ENCODE results near the gene TEX9.

Gene TEX9

GRCh38 chr15:56460071-56460470 is 94.8 kb downstream of the TEX9 start:
- H3K27me3 ChIP-seq (ENCODE audit: control insufficient read depth, insufficient read depth, low read length): no peaks in the 10 kb centered on the region
- no peak overlapping the region for H3K4me3 ChIP-seq (ENCODE audit: low read length)
- no peaks in the 10 kb centered on the region for H3K9me3 ChIP-seq (ENCODE audit: control insufficient read depth, low read length)
- H3K9ac ChIP-seq (ENCODE audit: low read length): no peak overlapping the region
- H3K4me1 ChIP-seq (ENCODE audit: control insufficient read depth, insufficient read depth, low read length): no peaks in the 10 kb centered on the region
- no peaks in the 10 kb centered on the region for H3K36me3 ChIP-seq (ENCODE audit: control insufficient read depth, insufficient read depth, low read length)

GRCh38 chr15:56460947-56461346 is 95.7 kb downstream of the TEX9 start:
- Histone ChIP-seq H3K4me3 (ENCODE audit: low read length) (no peak overlapping the region), H3K9ac (ENCODE audit: low read length) (no peak overlapping the region), H3K4me1 (ENCODE audit: control insufficient read depth, insufficient read depth, low read length) (no peaks in the 10 kb centered on the region), H3K36me3 (ENCODE audit: control insufficient read depth, insufficient read depth, low read length) (no peaks in the 10 kb centered on the region), H3K9me3 (ENCODE audit: control insufficient read depth, low read length) (no peaks in the 10 kb centered on the region), H3K27me3 (ENCODE audit: control insufficient read depth, insufficient read depth, low read length) (no peaks in the 10 kb centered on the region)

GRCh38 chr15:56464893-56465520 is 99.8 kb downstream of the TEX9 start, which contains the start of gene MNS1:
Gene MNS1, minus strand, starts transcription at chr15:56465137. Its CDS starts 165 bp downstream, at chr15:56464972.
- H3K27me3 ChIP-seq (ENCODE audit: control insufficient read depth, insufficient read depth, low read length): no peaks in the 10 kb centered on the region
- no peaks in the 10 kb centered on the region for H3K9me3 ChIP-seq (ENCODE audit: control insufficient read depth, low read length)
- H3K4me1 ChIP-seq (ENCODE audit: control insufficient read depth, insufficient read depth, low read length): no peaks in the 10 kb centered on the region
- H3K4me3 ChIP-seq (ENCODE audit: low read length): peak within 1 kb of the TSS; percentile 4
- peak within 1 kb of the TSS; percentile 52 for H3K9ac ChIP-seq (ENCODE audit: low read length)
- no peaks in the 10 kb centered on the region for H3K36me3 ChIP-seq (ENCODE audit: control insufficient read depth, insufficient read depth, low read length)

DNA sequence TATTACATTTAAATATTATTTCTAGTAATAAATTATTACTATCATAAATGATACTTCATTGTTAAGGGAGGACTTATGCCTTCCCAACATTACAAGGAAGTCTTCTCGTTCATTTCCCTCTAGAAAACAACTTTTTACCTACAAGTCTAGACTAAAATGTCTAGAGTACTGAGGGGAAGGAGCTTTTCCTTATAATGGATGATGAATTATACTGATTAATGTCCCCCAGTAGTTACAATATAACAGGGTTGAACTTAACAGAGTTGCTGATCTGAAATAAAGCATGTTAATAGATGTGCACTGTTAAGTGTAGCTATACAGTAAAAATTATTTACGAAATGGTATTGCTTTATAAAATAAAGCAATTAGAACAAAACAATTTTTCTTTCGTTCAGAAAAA is 102.4 kb downstream of the TEX9 start:
- Histone ChIP-seq H3K4me3 (ENCODE audit: low read length) (no peak overlapping the region), H3K9ac (ENCODE audit: low read length) (no peak overlapping the region), H3K36me3 (ENCODE audit: control insufficient read depth, insufficient read depth, low read length) (no peaks in the 10 kb centered on the region), H3K27me3 (ENCODE audit: control insufficient read depth, insufficient read depth, low read length) (no peaks in the 10 kb centered on the region), H3K4me1 (ENCODE audit: control insufficient read depth, insufficient read depth, low read length) (no peaks in the 10 kb centered on the region), H3K9me3 (ENCODE audit: control insufficient read depth, low read length) (no peaks in the 10 kb centered on the region)

DNA sequence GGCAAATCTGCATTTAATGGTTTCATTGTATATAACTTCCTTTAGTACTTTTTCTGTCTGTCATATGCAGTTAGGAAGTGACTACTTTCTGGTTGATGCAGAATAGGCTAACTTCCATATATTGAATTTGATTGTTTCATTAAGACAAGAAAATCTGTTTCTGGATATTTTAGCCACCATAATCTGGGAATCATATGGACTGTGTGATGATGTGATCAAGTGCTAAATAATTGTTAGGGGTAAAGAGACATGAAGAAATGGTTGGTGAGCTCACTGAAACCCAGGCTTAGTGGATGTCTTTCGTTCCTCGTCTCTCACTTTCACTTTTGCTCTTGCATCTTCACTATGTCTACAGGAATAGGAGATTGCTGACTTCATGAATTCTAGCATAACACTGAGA is 103.2 kb downstream of the TEX9 start:
- no peak overlapping the region for H3K9ac ChIP-seq (ENCODE audit: low read length)
- no peak overlapping the region for H3K4me3 ChIP-seq (ENCODE audit: low read length)
- H3K36me3 ChIP-seq (ENCODE audit: control insufficient read depth, insufficient read depth, low read length): no peaks in the 10 kb centered on the region

GRCh38 chr15:56469483-56469882 is 104.3 kb downstream of the TEX9 start:
- no peak overlapping the region for H3K9ac ChIP-seq (ENCODE audit: low read length)
- no peaks in the 10 kb centered on the region for H3K27me3 ChIP-seq (ENCODE audit: control insufficient read depth, insufficient read depth, low read length)
- no peaks in the 10 kb centered on the region for H3K4me1 ChIP-seq (ENCODE audit: control insufficient read depth, insufficient read depth, low read length)
- no peak overlapping the region for H3K4me3 ChIP-seq (ENCODE audit: low read length)
- H3K36me3 ChIP-seq (ENCODE audit: control insufficient read depth, insufficient read depth, low read length): no peaks in the 10 kb centered on the region
- H3K9me3 ChIP-seq (ENCODE audit: control insufficient read depth, low read length): no peaks in the 10 kb centered on the region

More for the DNA sequence above, 103.2 kb downstream of the TEX9 start:
- Histone ChIP-seq H3K4me1 (ENCODE audit: control insufficient read depth, insufficient read depth, low read length) (no peaks in the 10 kb centered on the region), H3K9me3 (ENCODE audit: control insufficient read depth, low read length) (no peaks in the 10 kb centered on the region), H3K27me3 (ENCODE audit: control insufficient read depth, insufficient read depth, low read length) (no peaks in the 10 kb centered on the region)

DNA sequence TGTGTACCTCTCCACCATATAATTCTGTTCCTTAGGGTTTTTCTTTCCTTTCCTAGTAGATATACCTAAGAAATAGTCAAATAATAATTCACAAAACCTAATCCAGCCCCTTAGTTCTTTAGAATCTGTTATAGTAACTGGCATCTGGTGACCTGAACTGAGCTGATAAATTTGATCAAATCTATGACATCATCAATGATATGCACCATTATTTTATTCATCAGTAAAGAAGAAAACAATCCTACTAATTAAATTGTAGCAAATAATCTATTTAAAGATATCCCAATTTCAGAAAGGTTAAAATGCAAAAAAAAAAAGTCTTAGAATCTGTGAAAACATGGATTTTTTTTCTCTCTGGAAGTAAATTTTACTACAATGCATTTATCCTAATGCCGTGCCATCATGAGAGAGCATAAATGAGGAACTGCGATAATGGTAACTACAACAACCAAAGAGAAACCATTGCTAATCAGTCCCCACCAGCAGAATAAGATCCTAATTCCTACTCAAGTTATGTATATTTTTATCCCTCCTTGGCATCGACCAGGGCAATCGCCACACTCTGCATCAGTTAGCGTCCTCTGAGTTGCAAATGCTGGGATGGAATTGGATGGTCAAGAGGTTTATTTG is 106.3 kb downstream of the TEX9 start:
- Histone ChIP-seq H3K4me1 (ENCODE audit: control insufficient read depth, insufficient read depth, low read length) (no peaks in the 10 kb centered on the region), H3K9ac (ENCODE audit: low read length) (no peak overlapping the region), H3K36me3 (ENCODE audit: control insufficient read depth, insufficient read depth, low read length) (no peaks in the 10 kb centered on the region), H3K4me3 (ENCODE audit: low read length) (no peak overlapping the region), H3K9me3 (ENCODE audit: control insufficient read depth, low read length) (no peaks in the 10 kb centered on the region), H3K27me3 (ENCODE audit: control insufficient read depth, insufficient read depth, low read length) (no peaks in the 10 kb centered on the region)

DNA sequence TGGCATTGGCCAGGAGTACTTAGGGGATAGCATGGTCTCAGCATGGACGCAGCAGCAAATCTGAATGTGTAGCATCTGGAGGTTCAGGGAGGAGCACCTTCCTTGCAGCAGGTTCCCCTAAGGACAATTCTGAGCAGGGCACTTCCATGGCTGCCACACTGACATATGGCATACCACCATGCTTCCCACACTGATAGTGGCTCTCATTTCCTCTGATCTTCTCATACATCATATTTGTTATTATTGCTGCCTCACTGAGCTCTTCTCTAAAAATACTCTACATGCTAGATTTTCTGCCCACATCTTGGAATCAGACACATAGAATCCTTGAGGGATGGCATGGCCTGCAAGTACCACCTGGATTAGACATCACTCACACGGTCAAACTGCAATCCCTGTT is 107.1 kb downstream of the TEX9 start:
- H3K4me1 ChIP-seq (ENCODE audit: control insufficient read depth, insufficient read depth, low read length): no peaks in the 10 kb centered on the region
- no peaks in the 10 kb centered on the region for H3K9me3 ChIP-seq (ENCODE audit: control insufficient read depth, low read length)
- H3K4me3 ChIP-seq (ENCODE audit: low read length): no peak overlapping the region
- H3K27me3 ChIP-seq (ENCODE audit: control insufficient read depth, insufficient read depth, low read length): no peaks in the 10 kb centered on the region
- no peak overlapping the region for H3K9ac ChIP-seq (ENCODE audit: low read length)
- no peaks in the 10 kb centered on the region for H3K36me3 ChIP-seq (ENCODE audit: control insufficient read depth, insufficient read depth, low read length)

DNA sequence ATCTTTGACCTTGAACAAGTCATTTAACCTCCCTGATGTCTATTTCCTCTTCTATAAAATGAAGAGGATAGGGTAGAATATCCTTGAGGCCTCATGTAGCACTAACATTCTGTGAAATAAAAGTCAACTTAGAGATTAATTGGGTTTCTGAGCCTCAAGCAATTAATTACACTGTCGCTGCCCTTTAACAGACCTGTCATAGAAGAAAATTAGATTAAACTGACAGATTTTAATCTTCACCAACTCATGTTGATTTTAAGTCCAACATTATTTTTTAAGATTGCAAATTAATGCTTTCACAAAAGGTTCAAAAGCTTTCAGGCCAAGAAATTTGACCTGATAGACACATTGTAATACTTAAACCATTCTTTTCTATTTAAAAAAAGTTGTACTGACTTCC is 107.8 kb downstream of the TEX9 start:
- Histone ChIP-seq H3K27me3 (ENCODE audit: control insufficient read depth, insufficient read depth, low read length) (no peaks in the 10 kb centered on the region), H3K9me3 (ENCODE audit: control insufficient read depth, low read length) (no peaks in the 10 kb centered on the region), H3K9ac (ENCODE audit: low read length) (no peak overlapping the region), H3K4me1 (ENCODE audit: control insufficient read depth, insufficient read depth, low read length) (no peaks in the 10 kb centered on the region), H3K36me3 (ENCODE audit: control insufficient read depth, insufficient read depth, low read length) (no peaks in the 10 kb centered on the region), H3K4me3 (ENCODE audit: low read length) (no peak overlapping the region)

- Histone ChIP-seq H3K9ac (ENCODE audit: low read length) (no peak overlapping the region), H3K27me3 (ENCODE audit: control insufficient read depth, insufficient read depth, low read length) (no peaks in the 10 kb centered on the region), H3K9me3 (ENCODE audit: control insufficient read depth, low read length) (no peaks in the 10 kb centered on the region), H3K36me3 (ENCODE audit: control insufficient read depth, insufficient read depth, low read length) (no peaks in the 10 kb centered on the region), H3K4me3 (ENCODE audit: low read length) (no peak overlapping the region), H3K4me1 (ENCODE audit: control insufficient read depth, insufficient read depth, low read length) (no peaks in the 10 kb centered on the region)
These were observed 110.1 kb downstream of the TEX9 start for GRCh38 chr15:56475351-56475750.
